Measurements from ENCODE around the gene RAB10. TPM values are rescaled to one million over a fixed set of nuclear protein-coding genes. Genes with fewer than 3 reads are reported as not detected.

The RAB10 gene
- polyA plus RNA-seq, 1 donor from 2014 or later, result 169 TPM

DNA sequence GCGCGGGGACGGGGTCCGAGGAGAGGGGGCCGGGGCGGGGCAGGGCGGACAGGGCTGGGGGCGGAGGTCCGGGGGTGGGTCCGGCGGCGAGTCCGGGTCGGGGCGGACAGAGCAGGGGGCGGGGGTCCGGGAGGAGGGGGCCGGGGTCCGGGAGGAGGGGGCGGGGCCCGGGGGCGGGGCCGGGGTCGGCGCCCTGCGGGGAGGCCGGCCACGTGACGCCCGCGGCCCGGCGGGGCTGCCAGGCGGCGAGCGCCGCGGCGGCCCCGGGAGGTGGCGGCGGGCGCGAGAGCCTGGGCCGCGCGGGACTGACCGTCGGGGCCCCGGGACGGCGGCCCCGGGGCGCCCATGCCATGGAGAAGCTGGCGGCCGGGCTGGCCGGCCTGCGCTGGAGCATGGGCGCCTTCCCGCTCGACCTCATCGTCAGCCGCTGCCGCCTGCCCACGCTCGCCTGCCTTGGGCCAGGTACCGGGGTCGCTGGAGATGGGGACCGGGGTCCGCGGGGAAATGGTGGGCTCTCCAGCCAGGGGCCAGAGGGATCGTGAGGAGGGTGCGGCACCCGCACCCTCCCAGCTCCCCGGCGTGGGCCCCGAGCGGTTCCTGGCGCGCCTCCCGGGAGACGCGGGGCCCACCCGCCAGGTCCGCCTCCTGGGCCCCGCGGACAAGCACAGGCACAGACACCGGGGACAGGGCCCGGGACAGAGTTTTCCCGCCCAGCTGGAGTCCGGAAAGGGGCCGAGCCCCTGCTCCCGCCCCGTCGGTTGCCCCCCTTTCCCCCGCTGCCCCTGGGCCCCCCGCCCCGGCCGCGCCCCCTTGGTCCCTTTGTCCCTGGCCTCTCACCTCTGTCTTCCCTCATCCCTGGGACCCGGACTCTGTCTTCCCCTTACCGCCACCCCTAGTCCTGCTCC is 139.2 kb downstream of the RAB10 start, which contains the start of gene GAREM2:
TSS of gene GAREM2 (plus strand) at position 218 of the 905 bp plus-strand sequence. CDS start at position 351, 133 bp downstream.
- Histone ChIP-seq H4K20me1 (ENCODE audit: insufficient read depth) (no peaks in the 10 kb centered on the region), H3K9me2 (ENCODE audit: insufficient read depth, low read length) (no peaks in the 10 kb centered on the region), H3K9me3 (ENCODE audit: low read length) (no peaks in the 10 kb centered on the region), H3K36me3 (ENCODE audit: insufficient read depth, low read length) (no peaks in the 10 kb centered on the region), H2AFZ (ENCODE audit: low read depth, low read length) (peak within 1 kb of the TSS; percentile 27), H3K79me2 (replicated peaks; ENCODE audit: insufficient read depth, low read length) (peaks cover 14% of the 10 kb centered on the region), H3K27me3 (ENCODE audit: insufficient read depth, low read depth, low read length) (peaks cover 10% of the 10 kb centered on the region), H3K27ac (ENCODE audit: low read length) (no peak within 1 kb of the TSS), H3K9ac (ENCODE audit: low read length) (peak within 1 kb of the TSS; percentile 63), H3K4me2 (ENCODE audit: low read length) (no peak within 1 kb of the TSS), H3F3A (ENCODE audit: insufficient read depth, low read length, poor library complexity, severe bottlenecking) (no peaks in the 10 kb centered on the region), H3K4me3 (ENCODE audit: low read length) (peak within 1 kb of the TSS; percentile 73)
- TF ChIP-seq POLR2AphosphoS5 (IDR thresholded peaks at IDR 0.05) (no peak), RAD21 (conservative IDR thresholded peaks at IDR 0.05) (no peak), EZH2 (IDR thresholded peaks at IDR 0.05; ENCODE audit: borderline replicate concordance, insufficient read depth, low read length, poor library complexity, severe bottlenecking) (no peak), MXI1 (conservative IDR thresholded peaks at IDR 0.05; ENCODE audit: poor library complexity, severe bottlenecking) (peak; percentile 29), EP300 (conservative IDR thresholded peaks at IDR 0.05; ENCODE audit: poor library complexity, severe bottlenecking) (no peak), TAF1 (IDR thresholded peaks at IDR 0.05; ENCODE audit: low read depth) (no peak)
- TF ChIP-seq, protein P1, sequence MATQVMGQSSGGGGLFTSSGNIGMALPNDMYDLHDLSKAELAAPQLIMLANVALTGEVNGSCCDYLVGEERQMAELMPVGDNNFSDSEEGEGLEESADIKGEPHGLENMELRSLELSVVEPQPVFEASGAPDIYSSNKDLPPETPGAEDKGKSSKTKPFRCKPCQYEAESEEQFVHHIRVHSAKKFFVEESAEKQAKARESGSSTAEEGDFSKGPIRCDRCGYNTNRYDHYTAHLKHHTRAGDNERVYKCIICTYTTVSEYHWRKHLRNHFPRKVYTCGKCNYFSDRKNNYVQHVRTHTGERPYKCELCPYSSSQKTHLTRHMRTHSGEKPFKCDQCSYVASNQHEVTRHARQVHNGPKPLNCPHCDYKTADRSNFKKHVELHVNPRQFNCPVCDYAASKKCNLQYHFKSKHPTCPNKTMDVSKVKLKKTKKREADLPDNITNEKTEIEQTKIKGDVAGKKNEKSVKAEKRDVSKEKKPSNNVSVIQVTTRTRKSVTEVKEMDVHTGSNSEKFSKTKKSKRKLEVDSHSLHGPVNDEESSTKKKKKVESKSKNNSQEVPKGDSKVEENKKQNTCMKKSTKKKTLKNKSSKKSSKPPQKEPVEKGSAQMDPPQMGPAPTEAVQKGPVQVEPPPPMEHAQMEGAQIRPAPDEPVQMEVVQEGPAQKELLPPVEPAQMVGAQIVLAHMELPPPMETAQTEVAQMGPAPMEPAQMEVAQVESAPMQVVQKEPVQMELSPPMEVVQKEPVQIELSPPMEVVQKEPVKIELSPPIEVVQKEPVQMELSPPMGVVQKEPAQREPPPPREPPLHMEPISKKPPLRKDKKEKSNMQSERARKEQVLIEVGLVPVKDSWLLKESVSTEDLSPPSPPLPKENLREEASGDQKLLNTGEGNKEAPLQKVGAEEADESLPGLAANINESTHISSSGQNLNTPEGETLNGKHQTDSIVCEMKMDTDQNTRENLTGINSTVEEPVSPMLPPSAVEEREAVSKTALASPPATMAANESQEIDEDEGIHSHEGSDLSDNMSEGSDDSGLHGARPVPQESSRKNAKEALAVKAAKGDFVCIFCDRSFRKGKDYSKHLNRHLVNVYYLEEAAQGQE (IDR thresholded peaks at IDR 0.05; ENCODE audit: borderline replicate concordance), result no peak

DNA sequence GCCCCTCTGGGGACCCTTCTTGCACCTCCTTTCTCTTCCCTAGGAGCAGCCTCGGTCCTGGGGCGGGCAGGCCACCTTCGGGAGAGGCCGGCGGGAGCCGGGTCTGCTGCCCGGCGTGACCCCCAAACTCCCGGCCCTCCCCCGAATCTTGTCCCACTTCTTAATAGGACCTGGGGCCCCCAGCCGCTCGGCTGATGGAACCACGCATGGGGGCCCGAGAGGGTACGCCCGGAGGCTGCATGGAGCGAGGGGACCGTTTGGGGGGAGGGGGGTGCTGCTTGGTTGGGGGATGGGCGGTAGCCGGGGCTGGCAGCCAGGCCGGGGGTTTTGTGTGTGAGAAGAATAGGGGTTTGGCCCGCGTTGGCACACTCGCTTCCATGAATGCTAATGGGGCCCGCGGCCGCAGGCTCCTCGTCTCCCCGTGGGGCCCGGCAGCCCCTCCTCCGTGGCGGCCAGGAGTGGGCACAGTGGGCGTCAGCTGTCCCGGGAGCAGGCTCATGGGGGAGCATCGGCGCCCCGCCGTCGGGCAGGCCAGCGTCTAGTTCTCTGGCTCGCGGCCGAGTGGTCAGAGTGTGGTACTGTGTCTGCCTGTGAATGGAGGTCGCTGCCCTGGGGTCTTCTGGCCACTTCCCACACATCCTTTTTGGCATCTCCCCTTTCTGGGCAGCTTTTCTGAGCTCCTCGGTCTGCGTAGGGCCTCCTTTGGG is 140.0 kb downstream of the RAB10 start:
- Histone ChIP-seq H3K27me3 (ENCODE audit: insufficient read depth, low read depth, low read length) (peaks cover 10% of the 10 kb centered on the region), H3K27ac (ENCODE audit: low read length) (no peak overlapping the region), H3K79me2 (replicated peaks; ENCODE audit: insufficient read depth, low read length) (peaks cover 14% of the 10 kb centered on the region), H3K36me3 (ENCODE audit: insufficient read depth, low read length) (no peaks in the 10 kb centered on the region), H3K9ac (ENCODE audit: low read length) (peak overlapping the region; percentile 63), H3K4me3 (ENCODE audit: low read length) (peak overlapping the region; percentile 73), H3K4me2 (ENCODE audit: low read length) (no peak overlapping the region), H3K9me3 (ENCODE audit: low read length) (no peaks in the 10 kb centered on the region), H3F3A (ENCODE audit: insufficient read depth, low read length, poor library complexity, severe bottlenecking) (no peaks in the 10 kb centered on the region), H2AFZ (ENCODE audit: low read depth, low read length) (peak overlapping the region; percentile 27), H3K9me2 (ENCODE audit: insufficient read depth, low read length) (no peaks in the 10 kb centered on the region), H4K20me1 (ENCODE audit: insufficient read depth) (no peaks in the 10 kb centered on the region)
- no peak for TF ChIP-seq MXI1 (conservative IDR thresholded peaks at IDR 0.05; ENCODE audit: poor library complexity, severe bottlenecking)
- TF ChIP-seq EP300 (conservative IDR thresholded peaks at IDR 0.05; ENCODE audit: poor library complexity, severe bottlenecking), result no peak
